Skin epidermis (tissue), 12 donors: ENCODE measurements around the gene SSH2.
"Not testable (repeated sequence)": the region's sequence is repeated elsewhere in the genome, so short reads cannot be mapped to it uniquely, and the experiment has no call there.

ENCODE experiments used
- H3K27ac ChIP-seq, 21 experiments: fragments of 200-600 bp; sonication (generic) in 11 of 21; one replicate each; pipeline ENCODE4 v1.5.0; 2020; ENCODE audit warnings: mild to moderate bottlenecking in 3 of 21, inconsistent platforms in 2 of 21, moderate library complexity in 2 of 21
- H3K4me3 ChIP-seq, 7 experiments: fragments of 200-600 bp; sonication (generic) in 2 of 7; one replicate each; pipeline ENCODE4 v1.5.0; 2020; ENCODE audit warnings: inconsistent platforms in 2 of 7, mild to moderate bottlenecking in 2 of 7, moderate library complexity in 1 of 7

SSH2 gene, protein sequence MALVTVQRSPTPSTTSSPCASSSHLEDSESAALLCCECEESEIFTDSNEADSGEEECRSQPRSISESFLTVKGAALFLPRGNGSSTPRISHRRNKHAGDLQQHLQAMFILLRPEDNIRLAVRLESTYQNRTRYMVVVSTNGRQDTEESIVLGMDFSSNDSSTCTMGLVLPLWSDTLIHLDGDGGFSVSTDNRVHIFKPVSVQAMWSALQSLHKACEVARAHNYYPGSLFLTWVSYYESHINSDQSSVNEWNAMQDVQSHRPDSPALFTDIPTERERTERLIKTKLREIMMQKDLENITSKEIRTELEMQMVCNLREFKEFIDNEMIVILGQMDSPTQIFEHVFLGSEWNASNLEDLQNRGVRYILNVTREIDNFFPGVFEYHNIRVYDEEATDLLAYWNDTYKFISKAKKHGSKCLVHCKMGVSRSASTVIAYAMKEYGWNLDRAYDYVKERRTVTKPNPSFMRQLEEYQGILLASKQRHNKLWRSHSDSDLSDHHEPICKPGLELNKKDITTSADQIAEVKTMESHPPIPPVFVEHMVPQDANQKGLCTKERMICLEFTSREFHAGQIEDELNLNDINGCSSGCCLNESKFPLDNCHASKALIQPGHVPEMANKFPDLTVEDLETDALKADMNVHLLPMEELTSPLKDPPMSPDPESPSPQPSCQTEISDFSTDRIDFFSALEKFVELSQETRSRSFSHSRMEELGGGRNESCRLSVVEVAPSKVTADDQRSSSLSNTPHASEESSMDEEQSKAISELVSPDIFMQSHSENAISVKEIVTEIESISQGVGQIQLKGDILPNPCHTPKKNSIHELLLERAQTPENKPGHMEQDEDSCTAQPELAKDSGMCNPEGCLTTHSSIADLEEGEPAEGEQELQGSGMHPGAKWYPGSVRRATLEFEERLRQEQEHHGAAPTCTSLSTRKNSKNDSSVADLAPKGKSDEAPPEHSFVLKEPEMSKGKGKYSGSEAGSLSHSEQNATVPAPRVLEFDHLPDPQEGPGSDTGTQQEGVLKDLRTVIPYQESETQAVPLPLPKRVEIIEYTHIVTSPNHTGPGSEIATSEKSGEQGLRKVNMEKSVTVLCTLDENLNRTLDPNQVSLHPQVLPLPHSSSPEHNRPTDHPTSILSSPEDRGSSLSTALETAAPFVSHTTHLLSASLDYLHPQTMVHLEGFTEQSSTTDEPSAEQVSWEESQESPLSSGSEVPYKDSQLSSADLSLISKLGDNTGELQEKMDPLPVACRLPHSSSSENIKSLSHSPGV (N-terminal part only)

DNA sequence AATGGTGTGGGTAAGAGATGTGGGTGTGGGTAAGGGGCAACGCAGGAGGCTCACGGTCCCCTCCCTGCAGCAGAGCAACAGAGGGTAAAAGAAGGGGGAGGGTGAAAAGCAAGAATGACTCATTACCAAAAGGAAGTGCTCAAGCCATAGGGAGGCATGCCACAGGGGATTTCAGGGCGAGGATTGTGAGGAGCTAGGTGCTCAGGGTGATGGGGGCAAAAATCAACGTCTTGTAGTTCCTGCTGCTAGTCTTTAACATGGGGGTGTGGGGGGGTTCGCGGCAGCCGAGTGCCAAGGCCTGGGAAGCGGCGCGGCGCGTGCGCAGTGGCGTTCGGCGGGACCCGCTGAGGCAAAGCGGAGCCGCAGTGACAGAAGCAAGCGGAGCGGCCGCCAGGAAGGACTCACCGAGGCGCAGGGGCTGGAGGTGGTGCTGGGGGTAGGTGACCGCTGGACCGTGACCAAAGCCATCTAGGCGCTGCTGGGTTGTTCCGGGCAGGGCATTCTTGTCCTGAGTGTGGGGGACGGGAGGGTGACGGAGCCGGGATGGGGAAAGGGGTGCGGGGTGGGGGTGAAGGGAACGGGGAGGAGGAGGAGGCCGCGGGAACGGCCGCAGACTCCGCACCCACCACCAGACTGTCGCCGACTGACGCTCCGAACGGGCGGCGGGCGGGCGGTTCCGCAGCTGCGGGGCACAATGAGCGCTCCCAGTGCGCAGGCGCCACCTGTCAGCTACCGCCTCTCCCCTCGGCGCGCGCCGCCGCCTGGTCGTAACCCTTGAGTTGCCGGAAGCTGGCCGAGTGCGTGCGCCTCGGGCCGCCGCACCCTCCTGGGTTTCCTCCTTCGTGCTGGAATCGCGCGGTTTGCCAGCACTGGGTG, at the start of gene SSH2:
SSH2 (minus strand) TSS at position 696 of the 876 bp plus-strand sequence; CDS start at position 468, 228 bp downstream.
- Histone ChIP-seq H3K4me3 (peak within 1 kb of the TSS; percentile 66 to 100 (median 88)), H3K27ac (peak within 1 kb of the TSS; percentile 75 to 99 (median 90))

DNA sequence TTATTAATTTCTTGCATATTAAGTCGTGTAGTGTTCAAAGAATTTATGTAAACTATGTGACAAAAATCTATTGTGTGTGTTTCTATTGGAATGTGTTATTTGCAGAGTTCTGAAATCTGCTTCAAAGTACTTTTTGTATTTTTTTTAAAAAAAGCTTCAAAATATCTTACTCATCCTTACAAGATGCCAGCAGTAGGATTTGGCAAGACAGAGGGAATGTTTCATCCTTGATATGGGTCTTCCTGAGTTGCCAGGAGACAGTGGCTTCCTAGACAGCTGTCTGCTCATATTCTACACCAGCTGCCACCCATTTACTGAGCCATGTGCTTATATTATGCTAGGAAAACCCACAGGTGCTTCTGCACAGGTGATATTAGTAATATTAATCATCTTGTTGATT, 47.8 kb upstream of the SSH2 start:
- no peak overlapping the region for H3K27ac ChIP-seq
- H3K4me3 ChIP-seq = no peak overlapping the region

DNA sequence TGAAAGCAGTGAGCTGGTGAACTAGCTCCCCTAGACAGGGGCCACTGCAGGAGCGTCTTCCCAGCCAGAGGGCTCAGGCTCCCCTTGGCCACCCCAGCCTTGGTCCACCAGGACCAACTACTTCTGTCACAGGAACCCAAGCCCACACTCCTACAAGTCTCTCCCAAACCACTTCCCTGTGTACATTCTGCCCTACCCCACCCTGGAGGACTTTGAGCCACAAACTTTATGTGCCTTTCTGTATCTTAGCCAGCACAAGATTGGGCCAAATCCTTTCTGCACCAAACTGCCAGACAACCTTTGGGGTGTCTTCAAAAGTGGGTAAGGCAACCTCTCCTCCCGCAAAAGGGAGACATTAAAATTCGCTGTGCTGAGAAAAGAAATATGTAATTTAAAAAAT, 43.0 kb upstream of the SSH2 start:
- no peak overlapping the region for H3K27ac ChIP-seq
- H3K4me3 ChIP-seq = no peak overlapping the region

DNA sequence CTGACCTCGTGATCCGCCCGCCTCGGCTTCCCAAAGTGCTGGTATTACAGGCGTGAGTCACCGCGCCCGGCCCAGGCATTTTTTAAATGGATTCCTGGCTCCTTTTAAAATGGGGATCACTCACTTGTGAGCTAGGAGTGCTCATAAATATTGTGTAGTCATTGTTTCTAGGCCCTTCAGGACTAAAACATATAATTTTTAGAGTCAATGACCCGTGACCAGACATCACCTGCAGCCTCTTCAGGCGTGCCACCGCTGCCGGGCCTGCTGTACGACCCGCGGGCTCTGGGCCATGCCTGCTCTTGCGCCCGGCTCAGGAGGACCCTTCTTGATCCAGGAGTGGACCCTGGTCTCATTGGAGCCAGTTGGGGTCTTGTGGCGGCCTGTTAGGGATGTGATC, 42.2 kb upstream of the SSH2 start:
- Histone ChIP-seq H3K27ac (no peak overlapping the region), H3K4me3 (no peak overlapping the region)

DNA sequence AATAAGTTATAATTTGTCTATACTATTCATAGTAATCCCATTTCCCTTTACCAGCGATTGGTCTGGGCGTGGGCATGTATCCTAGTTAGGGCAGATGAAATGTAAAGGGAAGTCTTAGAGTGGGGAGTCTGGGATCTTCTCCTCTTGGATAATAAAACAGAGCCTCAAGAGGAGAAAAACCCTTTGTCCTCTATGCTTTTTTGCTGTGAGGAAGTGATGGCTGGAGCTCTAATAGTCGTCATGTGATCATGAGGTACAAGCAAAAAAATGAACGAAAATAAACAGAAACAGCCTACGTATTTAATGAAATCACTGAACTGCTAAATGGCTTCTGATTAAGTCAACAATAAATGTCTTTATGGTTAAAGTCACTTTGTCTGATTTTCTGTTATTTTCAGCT, 38.2 kb upstream of the SSH2 start:
- H3K4me3 ChIP-seq = no peak overlapping the region

DNA sequence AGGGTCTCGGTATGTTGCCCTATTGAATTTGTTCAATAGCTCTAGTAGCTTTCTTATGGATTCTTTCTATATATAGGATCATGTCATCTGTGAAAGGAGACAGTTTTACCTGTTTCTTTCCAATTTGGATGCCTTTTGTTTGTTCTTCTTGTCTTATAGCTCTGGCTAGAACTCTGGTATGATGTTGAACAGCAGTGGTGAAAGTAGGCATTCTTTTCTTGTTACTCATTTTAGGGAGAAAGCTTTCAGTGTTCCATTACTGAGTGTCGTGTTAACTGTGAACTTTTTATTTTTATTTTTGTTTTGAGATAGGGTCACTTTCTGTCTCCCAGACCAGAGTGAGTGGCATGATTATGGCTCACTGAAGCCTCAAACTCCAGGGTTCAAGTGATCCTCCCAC, 32.6 kb upstream of the SSH2 start:
- H3K4me3 ChIP-seq = no peak overlapping the region
- no peak overlapping the region for H3K27ac ChIP-seq

More for the DNA sequence above, 38.2 kb upstream of the SSH2 start:
- no peak overlapping the region for H3K27ac ChIP-seq

DNA sequence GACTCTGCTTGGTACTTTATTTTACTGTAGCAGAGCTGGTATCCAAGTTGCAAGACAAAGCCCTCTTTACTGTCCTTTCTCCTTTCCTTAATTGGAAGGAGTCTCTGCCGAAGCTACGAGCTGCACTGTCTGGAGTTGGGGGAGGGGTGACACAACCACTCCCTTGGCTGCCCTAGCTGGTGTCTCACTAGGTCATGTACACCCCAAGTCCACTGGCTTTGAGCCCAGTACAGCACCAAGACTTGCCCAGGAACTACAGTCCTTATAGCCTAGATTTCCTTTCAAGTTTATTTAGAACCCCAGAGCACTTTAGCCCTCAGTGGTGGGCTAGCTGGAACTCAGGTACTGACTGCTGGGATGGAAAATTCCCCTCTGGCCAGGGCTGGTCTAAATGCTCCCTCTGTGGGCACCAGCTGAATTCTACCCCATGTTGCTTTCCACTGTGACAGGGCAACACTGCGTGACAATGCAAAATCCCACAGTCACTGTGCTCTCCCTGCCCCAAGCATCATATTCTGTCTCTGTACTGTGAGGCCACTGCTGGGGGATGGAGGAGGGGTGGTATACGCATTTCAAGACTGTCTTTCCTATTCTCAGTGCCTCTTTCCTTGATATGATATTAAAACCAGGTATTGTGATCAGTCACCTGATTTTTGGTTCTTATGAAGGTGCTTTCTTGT, 29.8 kb upstream of the SSH2 start:
- Histone ChIP-seq H3K27ac (no peak overlapping the region), H3K4me3 (no peak overlapping the region)

DNA sequence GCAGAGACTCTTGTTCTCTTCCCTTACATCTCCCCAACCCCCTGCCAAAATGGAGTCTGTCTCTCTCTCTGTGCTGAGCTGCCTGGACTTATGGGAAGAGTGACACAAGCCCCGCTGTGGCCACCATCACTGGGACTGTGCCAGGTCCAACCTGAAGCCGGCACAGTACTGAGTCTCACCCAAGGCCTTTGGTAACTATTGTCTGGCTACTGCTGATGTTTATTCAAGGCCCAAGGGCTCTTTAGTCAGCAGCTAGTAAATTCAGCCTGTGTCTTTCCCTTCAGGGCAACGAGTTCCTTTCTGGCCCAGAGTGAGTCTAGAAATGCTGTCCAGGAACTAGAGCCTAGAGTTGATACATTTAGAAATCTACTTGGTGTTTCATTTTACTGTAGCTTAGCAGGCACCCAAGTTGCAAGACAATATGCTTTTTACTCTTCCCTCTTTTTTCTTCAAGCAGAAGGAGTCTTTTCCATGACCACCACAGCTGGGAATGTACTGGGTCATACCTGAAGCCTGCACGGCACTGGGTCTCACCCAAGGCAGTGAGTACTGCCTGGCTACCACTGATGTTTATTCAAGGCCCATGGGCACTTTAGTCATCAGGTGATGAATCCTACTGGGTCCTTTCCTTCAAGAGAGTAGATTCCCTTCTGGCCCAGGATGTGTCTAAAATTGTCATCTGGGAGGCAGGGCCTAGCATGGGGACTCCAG, 29.1 kb upstream of the SSH2 start:
- Histone ChIP-seq H3K27ac (no peak overlapping the region), H3K4me3 (no peak overlapping the region)

DNA sequence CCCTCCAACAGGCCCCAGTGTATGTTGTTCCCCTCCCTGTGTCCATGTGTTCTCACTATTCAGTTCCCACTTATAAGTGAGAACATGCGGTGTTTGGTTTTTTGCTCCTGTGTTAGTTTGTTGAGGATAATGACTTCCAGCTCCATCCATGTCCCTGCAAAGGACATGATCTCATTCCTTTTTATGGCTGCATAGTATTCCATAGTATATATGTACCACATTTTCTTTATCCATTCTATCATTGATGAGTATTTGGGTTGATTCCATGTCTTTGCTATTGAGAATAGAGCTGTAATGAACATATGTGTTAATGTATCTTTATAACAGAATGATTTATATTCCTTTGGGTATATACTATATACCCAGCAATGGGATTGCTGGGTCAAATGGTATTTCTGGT, 27.5 kb upstream of the SSH2 start:
- not testable (repeated sequence) for H3K4me3 ChIP-seq, H3K27ac ChIP-seq

DNA sequence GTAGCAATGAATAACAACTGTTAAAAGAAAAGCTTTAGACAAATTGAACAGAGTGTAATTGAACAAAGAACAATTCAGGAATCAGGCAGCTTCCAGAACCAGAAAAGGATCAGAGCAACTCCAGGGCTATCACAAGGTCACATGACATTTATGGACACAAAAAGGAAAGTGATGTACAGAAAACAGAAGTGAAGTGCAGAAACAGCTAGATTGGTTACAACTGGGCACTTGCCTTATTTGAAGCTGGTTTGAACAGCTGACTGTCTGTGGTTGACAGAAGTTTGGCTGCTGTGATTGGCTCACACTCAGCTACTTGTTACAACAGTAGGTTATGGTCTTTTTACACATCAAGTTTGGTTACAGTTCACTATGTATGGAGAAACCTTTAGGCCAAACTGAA, 26.2 kb upstream of the SSH2 start:
- Histone ChIP-seq H3K27ac (no peak overlapping the region), H3K4me3 (no peak overlapping the region)

DNA sequence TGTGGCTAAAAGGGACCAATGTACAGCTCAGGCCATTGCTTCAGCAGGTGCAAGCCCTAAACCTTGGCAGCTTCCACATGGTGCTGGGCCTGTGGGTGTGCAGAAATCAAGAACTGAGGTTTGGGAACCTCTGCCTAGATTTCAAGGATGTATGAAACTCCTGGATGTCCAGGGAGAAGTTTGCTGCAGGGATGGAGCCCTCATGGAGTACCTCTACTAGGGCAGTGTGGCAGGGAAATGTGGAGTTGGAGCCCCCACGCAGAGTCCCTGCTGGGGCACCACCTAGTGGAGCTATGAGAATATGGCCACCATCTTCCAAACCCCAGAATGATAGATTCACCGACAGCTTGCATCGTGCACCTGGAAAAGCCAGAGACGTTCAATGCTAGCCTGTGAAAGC, 24.4 kb upstream of the SSH2 start:
- no peak overlapping the region for H3K4me3 ChIP-seq
- no peak overlapping the region for H3K27ac ChIP-seq

DNA sequence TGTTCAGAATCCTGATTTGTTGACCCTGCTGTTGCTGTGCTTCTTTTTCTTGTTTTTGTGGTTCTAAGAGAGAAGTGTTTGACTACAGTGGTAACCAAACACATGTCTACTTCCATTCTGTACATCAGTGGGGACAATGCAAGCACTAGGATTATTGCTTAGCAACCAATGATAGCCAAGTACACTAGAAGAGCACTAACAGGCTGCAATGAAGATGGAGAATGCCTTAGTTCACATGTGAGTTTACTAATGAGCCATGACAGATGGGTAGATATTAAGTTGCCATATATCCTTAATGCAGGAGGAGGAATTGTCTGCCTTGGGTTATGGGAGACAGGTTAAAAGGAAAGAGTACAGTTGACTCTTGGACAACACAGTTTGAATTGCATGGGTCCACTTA, 19.7 kb upstream of the SSH2 start:
- Histone ChIP-seq H3K27ac (no peak overlapping the region), H3K4me3 (no peak overlapping the region)

DNA sequence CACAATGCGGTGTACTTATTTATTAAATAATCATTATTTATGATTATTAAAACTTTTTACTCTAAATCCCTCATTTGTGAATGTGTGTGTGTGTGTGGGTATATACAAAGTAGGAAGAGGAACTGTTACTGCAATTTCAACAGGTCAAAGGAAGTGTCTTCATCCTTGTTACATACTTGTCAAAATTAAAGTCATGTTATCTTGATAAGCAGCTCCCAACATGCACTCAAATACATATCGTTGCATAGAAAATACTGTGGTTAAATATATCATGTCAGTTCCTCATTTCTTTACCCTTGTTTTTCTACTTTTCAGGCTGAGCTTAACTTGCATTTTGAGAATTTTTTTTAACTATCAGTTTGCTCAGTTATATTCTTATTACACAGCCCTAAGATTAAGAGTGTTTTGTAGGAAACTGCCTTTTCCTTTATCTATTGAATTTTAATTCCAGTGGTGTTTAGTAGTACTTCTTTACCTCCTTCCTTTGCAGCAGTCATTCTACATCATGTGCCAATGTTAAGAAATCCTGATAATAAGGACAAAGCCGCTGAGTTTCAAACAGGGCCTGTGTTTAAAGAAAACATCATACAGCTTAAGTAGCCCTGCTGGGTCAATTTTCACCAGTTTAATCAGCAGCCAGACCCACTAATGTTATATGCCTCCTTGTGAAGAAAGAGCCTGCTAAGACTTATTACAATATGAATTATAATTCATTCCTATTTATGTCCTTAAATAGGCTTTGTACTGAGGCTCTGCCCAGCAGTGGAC, 18.6 kb upstream of the SSH2 start:
- no peak overlapping the region for H3K27ac ChIP-seq
- H3K4me3 ChIP-seq = no peak overlapping the region

DNA sequence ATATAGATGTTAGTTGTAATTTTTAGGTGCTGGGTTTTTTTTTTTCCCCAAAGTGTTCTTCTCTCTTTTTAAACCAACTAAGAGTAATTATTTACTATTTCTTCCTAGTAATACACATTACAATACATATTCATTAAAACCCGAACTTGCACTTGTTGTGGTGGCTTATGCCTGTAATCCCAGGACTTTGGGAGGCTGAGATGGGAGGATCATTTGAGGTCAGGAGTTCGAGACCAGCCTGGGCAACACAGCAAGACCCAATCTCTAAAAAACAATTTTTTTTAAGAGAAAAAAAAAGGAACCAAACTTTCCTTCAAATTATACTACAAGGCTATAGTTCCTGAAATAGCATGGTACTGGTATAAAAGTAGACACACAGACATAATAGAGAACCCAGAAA, 15.3 kb upstream of the SSH2 start:
- Histone ChIP-seq H3K4me3 (no peak overlapping the region), H3K27ac (no peak overlapping the region)

DNA sequence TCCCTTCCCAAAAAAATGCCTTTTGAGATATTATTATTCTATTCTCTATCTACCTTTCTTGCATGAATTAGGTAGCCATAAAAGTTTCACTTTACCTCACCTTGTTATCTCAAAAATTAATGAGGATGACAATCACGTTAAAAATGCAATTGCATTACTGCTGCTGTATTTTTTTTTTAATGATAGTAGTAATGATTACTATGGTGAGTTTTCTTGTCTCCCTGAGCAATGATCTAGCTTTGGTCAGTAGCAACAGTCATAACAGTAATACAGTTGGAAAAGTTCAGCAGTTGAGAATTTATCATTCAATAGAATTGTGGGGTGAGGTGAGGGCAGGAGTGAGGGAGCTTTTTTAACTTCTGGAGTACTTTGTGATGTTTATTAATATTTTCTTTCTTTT, 11.3 kb upstream of the SSH2 start, which contains the start of gene EFCAB5:
EFCAB5 (plus strand) TSS at position 301 of the 400 bp plus-strand sequence. CDS start 163 bp downstream, outside the sequence.
- no peak within 1 kb of the TSS for H3K4me3 ChIP-seq

DNA sequence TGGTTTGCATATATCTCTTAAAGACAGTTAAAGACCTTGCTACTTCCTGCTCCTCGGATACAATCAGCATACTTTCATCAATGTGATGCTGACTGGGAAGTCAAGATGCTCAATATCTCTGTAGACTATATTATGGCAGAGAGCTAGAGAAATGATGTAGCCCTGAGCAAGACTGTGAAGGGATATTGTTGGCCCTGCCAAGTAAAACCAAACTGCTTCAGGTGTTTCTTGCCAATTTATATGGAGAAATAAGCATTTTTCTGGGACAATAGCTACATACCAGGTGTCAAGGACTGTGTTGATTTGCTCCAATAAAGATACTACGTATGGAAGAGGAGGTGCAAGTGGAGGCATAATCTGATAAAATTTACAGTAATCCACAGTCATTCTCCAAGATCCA, 6.7 kb upstream of the SSH2 start:
- Histone ChIP-seq H3K4me3 (no peak overlapping the region), H3K27ac (no peak overlapping the region)

More for the DNA sequence above, 11.3 kb upstream of the SSH2 start, which contains the start of gene EFCAB5:
- no peak within 1 kb of the TSS for H3K27ac ChIP-seq

DNA sequence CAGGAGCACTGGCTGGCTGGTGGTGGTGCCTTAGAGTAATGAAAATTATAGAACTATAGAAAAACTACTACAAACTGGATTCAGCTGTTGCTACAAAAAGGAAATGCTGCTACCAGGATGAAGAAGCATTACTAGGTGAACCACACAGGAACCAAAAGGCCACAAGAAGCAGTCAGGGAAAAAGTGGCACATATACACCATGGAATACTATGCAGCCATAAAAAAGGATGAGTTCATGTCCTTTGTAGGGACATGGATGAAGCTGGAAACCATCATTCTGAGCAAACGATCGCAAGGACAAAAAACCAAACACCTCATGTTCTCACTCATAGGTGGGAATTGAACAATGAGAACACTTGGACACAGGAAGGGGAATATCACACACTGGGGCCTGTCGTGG, 5.9 kb upstream of the SSH2 start:
- H3K4me3 ChIP-seq, H3K27ac ChIP-seq: not testable (repeated sequence)
